ELR (cell line): ENCODE measurements around the gene DRICH1.
A peak's percentile ranks its signal among the peaks of the same experiment; 100 is the strongest.
"Not testable (repeated sequence)": the region's sequence is repeated elsewhere in the genome, so short reads cannot be mapped to it uniquely, and the experiment has no call there.

ENCODE experiments used
- DNase-seq: peaks from one replicate; pipeline ENCODE4 v3.0.0-alpha.2; 2015; ENCODE audit warnings: low read depth

DRICH1 gene

GRCh38 chr22:23566705-23567475 lies 65.2 kb downstream of the DRICH1 start:
- DNase-seq: no peak

GRCh38 chr22:23565915-23566704 lies 66.0 kb downstream of the DRICH1 start:
- DNase-seq: no peak

GRCh38 chr22:23565305-23565914 lies 66.7 kb downstream of the DRICH1 start:
- DNase-seq: peak; percentile 38

GRCh38 chr22:23564276-23564675 lies 67.8 kb downstream of the DRICH1 start:
- no peak for DNase-seq

- no peak for DNase-seq
Measured at GRCh38 chr22:23563111-23563510, 69.0 kb downstream of the DRICH1 start.

- DNase-seq: no peak
Measured at GRCh38 chr22:23562186-23562585, 69.9 kb downstream of the DRICH1 start.

GRCh38 chr22:23561025-23561510 lies 71.1 kb downstream of the DRICH1 start:
- DNase-seq: not testable (repeated sequence)

- DNase-seq: not testable (repeated sequence)
Measured at GRCh38 chr22:23560215-23560614, 71.9 kb downstream of the DRICH1 start.
